Transverse colon (tissue), 4 donors: ENCODE data around the gene TMEM42.

ENCODE experiments used
- CTCF ChIP-seq, 5 experiments: fragments of 200-600 bp in 3 of 5; fragments of 450-650 bp in 2 of 5; sonication (generic) in 3 of 5; IDR thresholded peaks; 1 replicate in 2 of 5; 2 replicates in 3 of 5; pipeline ENCODE4 v1.5.1; 2016 to 2017; ENCODE audit warnings: antibody characterized with exemption in 5 of 5, inconsistent platforms in 3 of 5, mild to moderate bottlenecking in 2 of 5, moderate library complexity in 1 of 5
- EP300 ChIP-seq: sonication (generic); formaldehyde crosslinking; IDR thresholded peaks from one replicate; pipeline ENCODE4 v1.6.1; 2017; ENCODE audit warnings: antibody characterized with exemption, low read depth
- POLR2A ChIP-seq: fragments of 450-650 bp; IDR thresholded peaks from one replicate; pipeline ENCODE4 v1.6.1; 2016; ENCODE audit warnings: antibody characterized with exemption, mild to moderate bottlenecking, moderate library complexity
- POLR2AphosphoS5 ChIP-seq, 3 donors: sonication (generic); formaldehyde crosslinking; IDR thresholded peaks; one replicate each; pipeline ENCODE4 v1.6.1; 2016; ENCODE audit warnings: antibody characterized with exemption in 3 of 3

- no peak for TF ChIP-seq POLR2A
- TF ChIP-seq CTCF (IDR thresholded peaks at IDR 0.05) = no peak
- no peak for TF ChIP-seq POLR2AphosphoS5 (IDR thresholded peaks at IDR 0.05)
- no peak for TF ChIP-seq EP300
These were observed 520 bp downstream of the TMEM42 start for GRCh38 chr3:44862226-44862637.
